ENCODE results near the gene STK32A. TPM values are rescaled to one million over a fixed set of nuclear protein-coding genes. Genes with fewer than 3 reads are reported as not detected.

Gene STK32A
- polyA plus RNA-seq, 1 experiment, result 1.2 TPM

GRCh38 chr5:147390654-147391225 is 155.9 kb downstream of the STK32A start:
- DNase-seq (ENCODE audit: low read depth), result no peak
- TF ChIP-seq CTCF (IDR thresholded peaks at IDR 0.05; ENCODE audit: insufficient read depth, low read depth, low read length), result no peak
- H3K27me3 ChIP-seq (ENCODE audit: control insufficient read depth, insufficient read depth, low read length), result no peaks in the 10 kb centered on the region
- ChIA-PET POLR2A (no interaction called here), CTCF (interaction anchor here (0.9 to 4.1 kb wide), 9 partner anchors 9 to 187 kb away, joined by 3 to 12 read pairs (median 6); no protein-coding TSS in a partner anchor)
- no peak overlapping the region for H3K4me3 ChIP-seq (ENCODE audit: low read depth, low read length)
- H3K36me3 ChIP-seq (ENCODE audit: control insufficient read depth, insufficient read depth, low read length), result peaks cover 4% of the 10 kb centered on the region

GRCh38 chr5:147391781-147392180 is 157.0 kb downstream of the STK32A start:
- DNase-seq (ENCODE audit: low read depth), result no peak
- Histone ChIP-seq H3K27me3 (ENCODE audit: control insufficient read depth, insufficient read depth, low read length) (no peaks in the 10 kb centered on the region), H3K36me3 (ENCODE audit: control insufficient read depth, insufficient read depth, low read length) (peaks cover 10% of the 10 kb centered on the region), H3K4me3 (ENCODE audit: low read depth, low read length) (no peak overlapping the region)
- ChIA-PET POLR2A (no interaction called here), CTCF (interaction anchor here (0.6 to 4.1 kb wide), 14 partner anchors 10 to 203 kb away, joined by 3 to 12 read pairs (median 4); no protein-coding TSS in a partner anchor)
- peak; percentile 63 for TF ChIP-seq CTCF (IDR thresholded peaks at IDR 0.05; ENCODE audit: insufficient read depth, low read depth, low read length)

- Histone ChIP-seq H3K36me3 (ENCODE audit: control insufficient read depth, insufficient read depth, low read length) (peaks cover 11% of the 10 kb centered on the region), H3K4me3 (ENCODE audit: low read depth, low read length) (no peak overlapping the region), H3K27me3 (ENCODE audit: control insufficient read depth, insufficient read depth, low read length) (no peaks in the 10 kb centered on the region)
- POLR2A ChIA-PET, result no interaction called here
- CTCF ChIA-PET, result interaction anchor here (0.7 to 4.1 kb wide), 4 partner anchors 10 to 183 kb away, joined by 3 to 12 read pairs (median 6); no protein-coding TSS in a partner anchor
- TF ChIP-seq CTCF (IDR thresholded peaks at IDR 0.05; ENCODE audit: insufficient read depth, low read depth, low read length), result peak; percentile 26
- no peak for DNase-seq (ENCODE audit: low read depth)
Measured at GRCh38 chr5:147393874-147394672, 159.2 kb downstream of the STK32A start.

GRCh38 chr5:147396070-147396823 is 161.4 kb downstream of the STK32A start:
- Histone ChIP-seq H3K27me3 (ENCODE audit: control insufficient read depth, insufficient read depth, low read length) (no peaks in the 10 kb centered on the region), H3K4me3 (ENCODE audit: low read depth, low read length) (no peak overlapping the region), H3K36me3 (ENCODE audit: control insufficient read depth, insufficient read depth, low read length) (peaks cover 16% of the 10 kb centered on the region)
- ChIA-PET POLR2A (no interaction called here), CTCF (interaction anchor here (1.2 kb wide), 1 partner anchor 13 kb away, joined by 3 read pairs; no protein-coding TSS in a partner anchor)
- no peak for TF ChIP-seq CTCF (IDR thresholded peaks at IDR 0.05; ENCODE audit: insufficient read depth, low read depth, low read length)
- no peak for DNase-seq (ENCODE audit: low read depth)

GRCh38 chr5:147397616-147398015 is 162.8 kb downstream of the STK32A start:
- H3K36me3 ChIP-seq (ENCODE audit: control insufficient read depth, insufficient read depth, low read length), result peaks cover 18% of the 10 kb centered on the region
- no peak overlapping the region for H3K4me3 ChIP-seq (ENCODE audit: low read depth, low read length)
- DNase-seq (ENCODE audit: low read depth), result no peak
- ChIA-PET POLR2A (no interaction called here), CTCF (interaction anchor here (0.6 to 1.1 kb wide), 2 partner anchors 112 to 156 kb away, joined by 3 read pairs; partner anchors contain the start of gene DPYSL3)
- no peaks in the 10 kb centered on the region for H3K27me3 ChIP-seq (ENCODE audit: control insufficient read depth, insufficient read depth, low read length)
- TF ChIP-seq CTCF (IDR thresholded peaks at IDR 0.05; ENCODE audit: insufficient read depth, low read depth, low read length), result no peak

All from BJ (cell line).